Colonic mucosa (tissue), 4 donors: ENCODE results near the gene GNG7. TPM values are rescaled to one million over a fixed set of nuclear protein-coding genes. Genes with fewer than 3 reads are reported as not detected.
A peak's percentile ranks its signal among the peaks of the same experiment; 100 is the strongest.

Experiments used
- DNase-seq: peaks from one replicate; pipeline ENCODE4 v3.0.0-alpha.2; 2020
- H3K27ac ChIP-seq: fragments of 200-600 bp; one replicate; pipeline ENCODE4 v1.8.0; 2021
- H3K27me3 ChIP-seq: fragments of 200-600 bp; one replicate; pipeline ENCODE4 v1.8.0; 2021
- H3K36me3 ChIP-seq: fragments of 200-600 bp; one replicate; pipeline ENCODE4 v1.8.0; 2021
- H3K4me1 ChIP-seq: fragments of 200-600 bp; one replicate; pipeline ENCODE4 v1.8.0; 2021; ENCODE audit warnings: mild to moderate bottlenecking
- H3K4me3 ChIP-seq: fragments of 200-600 bp; one replicate; pipeline ENCODE4 v1.8.0; 2021
- H3K9ac ChIP-seq, 2 donors: one replicate each; pipeline ENCODE4 v1.7.0; 2013; ENCODE audit warnings: control low read depth in 2 of 2, low read depth in 2 of 2, low read length in 2 of 2
- H3K9me3 ChIP-seq: fragments of 200-600 bp; one replicate; pipeline ENCODE4 v1.8.0; 2021
- intact Hi-C: fragments of 100-400 bp; cut with DNase I; formaldehyde crosslinking; loops from one replicate; pipeline ENCODE4 v1.14.1; 2022
- total RNA-seq, 2 donors: library from RNA; stranded (reverse); fragmentation: NEBNext Ultra II Directional in 1 of 2; extraction: Animal tissue kit (Norgen Biotek cat#: 25700) in 1 of 2; gene quantifications; one replicate each; pipeline ENCODE4 v1.2.1, GENCODE V29; 2021
- TF ChIP-seq, protein P1 (sequence below): fragments of 200-600 bp; IDR thresholded peaks from one replicate; pipeline ENCODE4 v1.8.0; 2022; ENCODE audit warnings: antibody characterized with exemption, mild to moderate bottlenecking
- donor health status: healthy.
- donor health status: DM: no; HTN: no; CAD: no.
- donor health status: DM: no; HTN: no; CAD: no.

The GNG7 gene
- total RNA-seq, 2 donors from 2014 or later = 1.5 to 3.2 TPM

DNA sequence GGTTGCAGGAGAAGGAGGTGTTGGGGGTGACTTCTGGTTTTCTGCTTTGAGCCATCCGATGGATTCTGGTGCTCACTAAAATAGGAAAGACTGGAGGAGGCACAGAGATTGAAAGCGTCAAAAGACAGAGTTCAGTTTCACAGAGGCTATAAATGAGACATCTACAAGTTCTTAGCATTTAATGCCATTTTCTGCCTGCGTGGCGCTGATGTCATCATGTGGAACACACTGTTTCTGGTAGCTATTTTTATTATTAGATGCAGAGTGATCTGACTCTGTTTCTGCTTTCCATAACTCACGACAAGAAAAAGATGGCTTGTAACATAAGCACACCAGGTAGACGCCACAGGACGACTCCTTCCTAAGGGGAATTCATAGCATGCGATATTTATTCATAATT is 40.6 kb upstream of the GNG7 start:
- Histone ChIP-seq H3K9me3 (no peaks in the 10 kb centered on the region), H3K4me3 (no peak overlapping the region), H3K27me3 (no peaks in the 10 kb centered on the region), H3K4me1 (no peaks in the 10 kb centered on the region), H3K36me3 (no peaks in the 10 kb centered on the region), H3K27ac (no peak overlapping the region), H3K9ac (no peak overlapping the region)
- intact Hi-C loops = no loop called here
- no peak for DNase-seq
- TF ChIP-seq, protein P1, sequence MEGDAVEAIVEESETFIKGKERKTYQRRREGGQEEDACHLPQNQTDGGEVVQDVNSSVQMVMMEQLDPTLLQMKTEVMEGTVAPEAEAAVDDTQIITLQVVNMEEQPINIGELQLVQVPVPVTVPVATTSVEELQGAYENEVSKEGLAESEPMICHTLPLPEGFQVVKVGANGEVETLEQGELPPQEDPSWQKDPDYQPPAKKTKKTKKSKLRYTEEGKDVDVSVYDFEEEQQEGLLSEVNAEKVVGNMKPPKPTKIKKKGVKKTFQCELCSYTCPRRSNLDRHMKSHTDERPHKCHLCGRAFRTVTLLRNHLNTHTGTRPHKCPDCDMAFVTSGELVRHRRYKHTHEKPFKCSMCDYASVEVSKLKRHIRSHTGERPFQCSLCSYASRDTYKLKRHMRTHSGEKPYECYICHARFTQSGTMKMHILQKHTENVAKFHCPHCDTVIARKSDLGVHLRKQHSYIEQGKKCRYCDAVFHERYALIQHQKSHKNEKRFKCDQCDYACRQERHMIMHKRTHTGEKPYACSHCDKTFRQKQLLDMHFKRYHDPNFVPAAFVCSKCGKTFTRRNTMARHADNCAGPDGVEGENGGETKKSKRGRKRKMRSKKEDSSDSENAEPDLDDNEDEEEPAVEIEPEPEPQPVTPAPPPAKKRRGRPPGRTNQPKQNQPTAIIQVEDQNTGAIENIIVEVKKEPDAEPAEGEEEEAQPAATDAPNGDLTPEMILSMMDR = no peak

DNA sequence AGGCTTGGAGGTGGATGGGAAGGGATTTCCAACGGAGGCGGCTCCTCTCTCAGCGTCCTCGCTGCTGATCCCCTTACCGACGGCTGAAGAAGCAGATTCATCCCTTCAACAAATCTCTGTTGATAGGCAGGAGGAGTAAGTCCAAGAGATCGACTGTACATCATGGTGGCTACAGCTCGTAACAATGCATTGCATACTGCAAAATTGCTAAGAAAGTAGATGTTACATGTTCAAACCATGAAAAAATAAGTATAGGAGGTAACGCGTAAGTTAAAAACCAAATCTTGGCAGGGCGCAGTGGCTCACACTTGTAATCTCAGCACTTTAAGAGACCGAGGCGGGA is 37.8 kb upstream of the GNG7 start:
- H3K4me3 ChIP-seq = peak overlapping the region; percentile 75
- H3K9ac ChIP-seq = no peak overlapping the region
- H3K27me3 ChIP-seq = no peaks in the 10 kb centered on the region
- no peaks in the 10 kb centered on the region for H3K36me3 ChIP-seq
- TF ChIP-seq, protein P1 = no peak
- intact Hi-C loops = no loop called here
- no peak overlapping the region for H3K27ac ChIP-seq
- H3K4me1 ChIP-seq = no peaks in the 10 kb centered on the region
- H3K9me3 ChIP-seq = no peaks in the 10 kb centered on the region
- DNase-seq = no peak

DNA sequence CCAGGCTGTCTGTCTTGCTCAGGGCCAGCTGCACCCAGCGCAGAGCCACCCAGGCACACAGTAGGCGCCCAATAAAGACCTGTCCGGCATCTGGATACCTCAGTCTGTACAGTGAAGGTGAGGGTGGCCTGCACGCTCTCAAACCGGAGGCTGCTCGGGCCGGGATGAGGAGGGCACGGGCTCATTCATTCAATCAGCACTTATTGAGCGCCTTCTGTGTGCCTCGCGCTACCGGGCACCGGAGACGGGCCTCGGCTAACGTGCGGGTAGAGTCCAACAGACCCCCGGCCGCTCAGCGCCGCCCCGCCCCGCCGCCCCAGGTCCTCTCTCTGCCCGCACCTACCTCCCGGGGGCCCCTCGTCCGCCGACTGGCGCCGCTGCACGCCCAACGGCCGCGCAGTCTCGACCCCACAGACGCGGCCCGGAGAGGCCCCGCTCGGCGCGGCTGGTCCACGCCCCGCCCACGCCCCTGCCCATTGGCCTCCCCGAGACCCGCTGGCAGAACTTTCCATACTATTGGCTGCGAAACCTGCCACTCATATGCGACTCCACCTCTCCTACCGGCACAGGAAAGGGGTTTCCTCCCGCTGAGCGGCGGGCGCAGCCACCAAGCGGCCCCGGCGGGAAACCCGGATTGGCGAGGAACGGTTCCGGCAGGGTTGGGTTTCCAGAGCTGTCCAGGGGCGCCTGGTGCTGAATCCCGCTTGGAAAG is 37.3 kb upstream of the GNG7 start, which contains the start of gene SLC39A3:
TSS of gene SLC39A3 (minus strand) at position 416 of the 712 bp plus-strand sequence. CDS start 2,760 bp downstream, outside the sequence.
- Histone ChIP-seq H3K9me3 (no peaks in the 10 kb centered on the region), H3K9ac (peak within 1 kb of the TSS; percentile 81 to 93), H3K27me3 (no peaks in the 10 kb centered on the region), H3K36me3 (no peaks in the 10 kb centered on the region), H3K27ac (peak within 1 kb of the TSS; percentile 1), H3K4me3 (peak within 1 kb of the TSS; percentile 75), H3K4me1 (no peaks in the 10 kb centered on the region)
- DNase-seq = peak; percentile 100
- TF ChIP-seq, protein P1 = no peak
- intact Hi-C loops = no loop called here

DNA sequence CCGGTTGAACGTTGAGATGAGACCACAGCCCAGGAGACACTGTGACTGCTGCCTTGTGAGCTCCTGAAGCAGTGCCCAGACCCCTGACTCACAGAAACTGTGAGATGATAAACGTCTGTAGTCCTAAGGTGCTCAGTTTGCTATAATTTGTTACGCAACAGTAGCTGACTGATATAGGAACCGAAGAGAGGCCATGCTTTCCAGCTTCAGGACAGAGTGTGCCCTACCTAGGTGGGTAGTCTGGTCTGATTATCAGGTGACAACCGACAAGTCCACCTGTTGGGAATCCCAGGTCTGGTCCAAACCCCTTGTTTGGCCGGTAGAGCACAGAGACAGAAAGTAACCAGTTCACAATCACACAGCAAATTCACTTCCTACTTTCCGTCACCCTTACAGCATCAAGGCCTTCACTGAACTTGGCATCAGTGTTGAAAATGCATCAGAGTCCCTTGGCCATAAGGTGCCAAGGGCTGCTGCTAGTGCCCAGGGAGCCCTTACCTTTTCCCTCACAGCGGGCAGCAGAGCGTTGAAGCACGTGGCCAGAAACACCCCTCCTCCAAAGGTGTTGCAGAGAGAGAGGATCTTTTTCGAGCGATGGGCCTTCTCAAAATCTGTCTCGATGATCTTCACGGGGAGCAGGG is 34.2 kb upstream of the GNG7 start:
- intact Hi-C loops = no loop called here
- Histone ChIP-seq H3K4me1 (no peaks in the 10 kb centered on the region), H3K27me3 (no peaks in the 10 kb centered on the region), H3K27ac (no peak overlapping the region), H3K36me3 (no peaks in the 10 kb centered on the region), H3K4me3 (no peak overlapping the region), H3K9ac (no peak overlapping the region), H3K9me3 (no peaks in the 10 kb centered on the region)
- DNase-seq = no peak
- TF ChIP-seq, protein P1 = no peak

DNA sequence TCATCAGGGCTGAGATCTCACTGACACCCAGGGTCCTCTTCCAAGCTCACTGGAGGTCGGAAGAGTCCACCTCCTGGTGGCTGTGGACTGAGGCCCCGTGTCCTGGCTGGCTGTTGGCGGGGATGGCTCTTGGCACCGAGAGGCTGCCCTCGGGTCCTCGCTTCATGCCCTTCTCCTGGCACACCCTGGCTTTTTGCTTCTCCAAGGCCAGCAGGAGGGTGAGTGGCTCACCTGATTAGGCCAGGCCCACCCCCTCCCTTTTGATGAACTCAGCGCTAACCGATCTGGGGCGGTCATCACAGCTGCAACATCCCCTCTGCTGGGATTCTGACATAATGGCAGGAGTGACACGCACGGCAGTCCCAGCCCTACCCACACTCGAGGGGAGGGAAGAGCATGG is 32.9 kb upstream of the GNG7 start:
- Histone ChIP-seq H3K27me3 (no peaks in the 10 kb centered on the region), H3K9me3 (no peaks in the 10 kb centered on the region), H3K9ac (no peak overlapping the region), H3K4me1 (no peaks in the 10 kb centered on the region), H3K36me3 (no peaks in the 10 kb centered on the region), H3K27ac (no peak overlapping the region), H3K4me3 (no peak overlapping the region)
- no peak for DNase-seq
- TF ChIP-seq, protein P1 = no peak
- intact Hi-C loops = no loop called here
